ENCODE results near the gene ALDOC. TPM values are rescaled to one million over a fixed set of nuclear protein-coding genes. Genes with fewer than 3 reads are reported as not detected.

The ALDOC gene
- total and polyA plus RNA-seq, 4 donors, result 15.5 to 52.5 (median 30.6) TPM

GRCh38 chr17:28532050-28532960 lies 44.4 kb downstream of the ALDOC start:
- H3K36me3 ChIP-seq (ENCODE audit: control insufficient read depth in 4 of 4, insufficient read depth in 4 of 4, low read length in 4 of 4), result no peaks in the 10 kb centered on the region
- no peak overlapping the region for H3K27ac ChIP-seq (ENCODE audit: low read depth in 1 of 2, low read length in 1 of 2)
- TF ChIP-seq CTCF (IDR thresholded peaks at IDR 0.05; ENCODE audit: control extremely low read depth, extremely low read depth), result no peak
- WGBS, 2 donors, result 78 to 85% methylated on average over 7 of the region's 7 CpGs
- no peak overlapping the region for H3K4me3 ChIP-seq
- DNase-seq, result no peak
- ATAC-seq (ENCODE audit: insufficient read depth, low FRiP score), result no peak
- H3K9ac ChIP-seq (ENCODE audit: insufficient read depth in 1 of 2, low read length in 2 of 2), result no peak overlapping the region
- no peaks in the 10 kb centered on the region for H3K27me3 ChIP-seq (ENCODE audit: control insufficient read depth in 3 of 3, insufficient read depth in 3 of 3, low read length in 2 of 3)
- peaks cover 0 to 6% (median 0%) of the 10 kb centered on the region in 5 donors for H3K4me1 ChIP-seq (ENCODE audit: control insufficient read depth in 5 of 5, insufficient read depth in 5 of 5, low read length in 5 of 5)
- H3K9me3 ChIP-seq (ENCODE audit: control insufficient read depth in 4 of 4, insufficient read depth in 3 of 4, low read length in 3 of 4), result no peaks in the 10 kb centered on the region

GRCh38 chr17:28530926-28531325 lies 45.8 kb downstream of the ALDOC start:
- ATAC-seq (ENCODE audit: insufficient read depth, low FRiP score), result no peak
- no peak for TF ChIP-seq CTCF (IDR thresholded peaks at IDR 0.05; ENCODE audit: control extremely low read depth, extremely low read depth)
- Histone ChIP-seq H3K27ac (ENCODE audit: low read depth in 1 of 2, low read length in 1 of 2) (no peak overlapping the region), H3K4me1 (ENCODE audit: control insufficient read depth in 5 of 5, insufficient read depth in 5 of 5, low read length in 5 of 5) (peaks cover 0 to 6% (median 0%) of the 10 kb centered on the region in 5 donors), H3K27me3 (ENCODE audit: control insufficient read depth in 3 of 3, insufficient read depth in 3 of 3, low read length in 2 of 3) (no peaks in the 10 kb centered on the region), H3K4me3 (no peak overlapping the region), H3K36me3 (ENCODE audit: control insufficient read depth in 4 of 4, insufficient read depth in 4 of 4, low read length in 4 of 4) (no peaks in the 10 kb centered on the region), H3K9me3 (ENCODE audit: control insufficient read depth in 4 of 4, insufficient read depth in 3 of 4, low read length in 3 of 4) (no peaks in the 10 kb centered on the region), H3K9ac (ENCODE audit: insufficient read depth in 1 of 2, low read length in 2 of 2) (no peak overlapping the region)
- WGBS, 2 donors, result 81 to 88% methylated on average over 7 of the region's 7 CpGs
- DNase-seq, result no peak

- no peaks in the 10 kb centered on the region for H3K36me3 ChIP-seq (ENCODE audit: control insufficient read depth in 4 of 4, insufficient read depth in 4 of 4, low read length in 4 of 4)
- H3K27me3 ChIP-seq (ENCODE audit: control insufficient read depth in 3 of 3, insufficient read depth in 3 of 3, low read length in 2 of 3), result no peaks in the 10 kb centered on the region
- DNase-seq (no peak), ATAC-seq (ENCODE audit: insufficient read depth, low FRiP score) (no peak)
- no peak for TF ChIP-seq CTCF (IDR thresholded peaks at IDR 0.05; ENCODE audit: control extremely low read depth, extremely low read depth)
- 89% methylated on average over 4 of the region's 4 CpGs for WGBS, 2 donors
- H3K9me3 ChIP-seq (ENCODE audit: control insufficient read depth in 4 of 4, insufficient read depth in 3 of 4, low read length in 3 of 4), result no peaks in the 10 kb centered on the region
- no peak overlapping the region for H3K9ac ChIP-seq (ENCODE audit: insufficient read depth in 1 of 2, low read length in 2 of 2)
- peaks cover 0 to 10% (median 0%) of the 10 kb centered on the region in 5 donors for H3K4me1 ChIP-seq (ENCODE audit: control insufficient read depth in 5 of 5, insufficient read depth in 5 of 5, low read length in 5 of 5)
- H3K4me3 ChIP-seq, result no peak overlapping the region
- H3K27ac ChIP-seq (ENCODE audit: low read depth in 1 of 2, low read length in 1 of 2), result no peak overlapping the region
These were observed 46.4 kb downstream of the ALDOC start for GRCh38 chr17:28530250-28530649.
